Hematopoietic multipotent progenitor cell treated with erythropoietin and hydrocortisone succinate and interleukin-3 and kit ligand, for 17 days (in vitro differentiated cells): ENCODE measurements around the gene SPOPL.
"Not testable (repeated sequence)": the region's sequence is repeated elsewhere in the genome, so short reads cannot be mapped to it uniquely, and the experiment has no call there.

Source experiments
- DNase-seq: peaks from one replicate; pipeline ENCODE4 v3.0.0-alpha.2; 2015; ENCODE audit warnings: low spot score

SPOPL gene

DNA sequence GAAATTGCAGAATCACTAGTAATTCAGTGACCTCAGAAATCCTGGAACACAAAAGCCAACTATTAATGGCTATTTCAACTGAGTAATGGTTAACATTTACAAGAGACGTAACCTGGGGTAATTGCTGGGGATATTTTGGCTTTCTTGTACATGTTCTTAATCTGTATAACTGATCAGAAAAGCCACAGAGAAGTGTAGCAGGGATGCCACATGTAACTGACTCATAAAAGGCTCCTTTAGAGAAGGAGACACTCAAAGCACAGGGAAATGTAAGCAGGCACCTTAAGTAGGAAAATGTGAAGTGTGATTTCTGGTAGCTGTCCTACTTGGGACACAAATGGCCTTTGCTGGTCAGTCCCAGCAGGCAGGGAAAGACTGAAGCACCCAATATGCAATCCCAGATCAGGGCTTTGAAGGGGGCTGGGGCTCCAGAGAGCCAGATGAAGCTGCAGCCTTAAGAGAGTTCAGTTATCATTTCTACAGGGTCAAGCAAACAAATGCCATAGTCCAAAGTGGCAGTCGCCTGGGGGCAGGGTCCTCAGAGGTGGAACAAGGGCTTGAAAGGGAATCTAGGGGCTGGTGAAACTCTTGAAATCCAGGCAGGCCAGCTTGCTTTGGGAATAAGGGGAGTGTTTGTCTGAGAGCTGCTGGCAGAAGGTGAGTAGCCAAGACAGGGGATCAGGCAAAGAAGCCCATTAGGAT lies 7.2 kb upstream of the SPOPL start:
- no peak for DNase-seq

DNA sequence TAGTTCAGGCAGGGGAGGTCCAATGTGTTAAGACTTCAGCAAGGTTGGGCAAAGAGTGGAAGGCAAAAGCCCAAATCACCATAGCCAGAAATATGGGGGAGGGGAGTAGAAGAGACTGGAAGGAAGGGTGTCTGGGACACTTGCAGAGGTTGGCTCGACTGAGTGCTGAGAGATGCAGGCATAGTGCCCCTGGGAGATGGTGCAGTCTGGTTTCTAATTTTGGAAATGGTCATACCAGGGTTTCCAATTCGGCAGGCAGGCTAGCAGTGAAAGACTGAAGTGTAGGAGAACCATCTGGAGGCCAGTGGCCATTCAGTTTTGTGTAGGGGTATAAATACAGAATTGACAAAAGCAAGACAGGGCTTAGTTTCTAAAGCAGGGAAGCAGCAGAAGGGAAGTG lies 6.2 kb upstream of the SPOPL start:
- DNase-seq = no peak

DNA sequence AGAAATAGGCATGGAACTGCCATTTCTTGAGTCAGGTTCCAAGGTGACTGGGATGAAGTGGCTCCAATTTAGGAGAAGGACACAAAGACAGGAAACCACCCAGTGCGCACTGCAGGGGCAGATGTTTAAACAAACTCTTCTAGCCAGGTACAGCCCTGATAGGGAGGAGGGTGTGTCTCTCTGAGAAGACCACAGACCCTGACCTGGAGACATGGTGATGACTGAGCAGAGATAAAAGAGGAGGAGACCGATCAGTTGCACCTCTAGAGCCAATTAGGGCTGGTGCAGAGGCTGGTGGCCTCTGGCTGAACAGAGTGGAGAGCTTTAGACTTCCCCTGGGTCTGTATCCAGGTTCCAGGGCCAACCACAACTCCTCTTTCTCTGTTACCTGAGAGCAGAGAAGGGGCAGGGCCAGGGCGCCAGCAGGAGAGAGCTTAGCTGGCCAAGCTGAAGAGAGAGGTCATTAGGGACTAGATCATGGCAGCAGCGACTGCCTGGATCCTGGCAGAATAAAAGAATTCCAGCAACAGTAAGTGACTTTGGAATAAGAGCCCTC lies 5.4 kb upstream of the SPOPL start:
- DNase-seq = no peak

DNA sequence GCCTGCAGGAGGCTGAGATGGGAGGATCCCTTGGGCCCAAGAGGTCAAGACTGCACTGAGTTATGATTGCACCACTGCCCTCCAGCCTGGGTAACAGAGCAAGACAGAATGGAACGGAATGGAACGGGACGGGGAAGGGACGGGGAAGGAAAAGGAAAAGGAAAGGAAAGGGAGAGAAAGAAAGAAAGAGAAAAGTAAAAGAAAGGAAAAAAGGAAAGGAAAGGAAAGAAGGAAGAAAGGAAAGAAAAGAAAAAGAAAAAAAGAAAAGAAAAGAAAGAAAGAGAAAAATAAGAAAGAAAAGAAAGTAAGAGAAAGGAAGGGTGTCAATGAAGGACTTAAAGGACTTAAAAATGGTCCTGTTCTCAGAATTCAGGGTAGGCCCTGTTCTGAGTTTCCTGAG lies 4.3 kb upstream of the SPOPL start:
- DNase-seq = no peak

DNA sequence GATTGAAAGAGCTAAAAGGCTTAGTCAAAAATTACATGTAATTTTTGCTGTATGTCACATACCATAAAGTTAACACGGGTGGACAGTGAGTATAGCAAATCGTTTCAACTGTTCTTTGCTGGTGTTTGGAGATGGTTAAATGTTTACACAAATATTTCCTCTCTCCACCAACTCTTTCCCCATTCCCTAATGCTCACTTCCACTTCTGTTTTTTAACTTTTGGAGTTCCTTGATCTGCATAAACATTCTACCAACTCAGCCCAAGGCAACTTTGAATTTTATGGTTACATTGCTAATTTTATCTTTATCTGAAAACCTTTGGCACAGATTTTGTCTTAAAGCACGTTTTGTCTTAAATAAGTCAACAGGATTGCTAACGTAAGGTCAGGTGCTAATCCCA lies 1.9 kb upstream of the SPOPL start:
- DNase-seq = no peak

DNA sequence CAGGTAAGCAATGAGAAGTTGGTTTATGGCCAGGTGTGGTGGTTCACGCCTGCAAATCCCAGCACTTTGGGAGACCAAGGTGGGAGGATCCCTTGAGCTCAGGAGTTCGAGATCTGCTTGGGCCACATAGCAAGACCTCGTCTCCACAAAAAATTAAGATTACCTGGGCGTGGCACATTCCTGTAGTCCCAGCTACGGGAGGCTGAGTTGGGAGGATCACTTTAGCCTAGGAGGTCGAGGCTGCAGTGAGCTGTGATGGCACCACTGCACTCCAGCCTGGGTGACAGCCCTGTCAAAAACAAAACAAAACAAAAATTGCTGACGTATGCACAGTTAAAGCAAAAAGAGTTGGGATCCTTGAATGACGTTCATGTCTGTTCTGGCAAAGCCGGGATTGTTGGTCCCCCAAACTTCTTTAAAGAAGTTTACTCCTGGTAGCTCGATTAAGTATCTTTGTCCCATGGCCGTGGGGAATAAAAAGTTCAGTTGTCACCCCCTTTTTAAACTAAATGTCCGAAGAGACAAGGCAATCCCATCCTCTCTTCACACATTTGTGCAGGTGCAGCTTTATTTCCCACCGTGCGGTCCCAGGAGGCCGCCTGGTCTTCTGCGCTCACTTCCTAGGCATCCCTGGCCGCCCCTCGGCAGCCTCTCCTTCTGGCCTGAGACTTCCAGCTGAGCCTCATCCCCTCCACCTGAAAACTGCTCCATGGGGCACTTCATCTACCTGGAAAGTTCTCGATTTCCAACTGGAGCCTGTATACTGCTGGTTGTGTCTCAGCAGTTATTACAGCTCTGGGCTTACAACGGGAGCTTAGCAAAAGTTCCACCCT lies 762 bp upstream of the SPOPL start:
- no peak for DNase-seq

DNA sequence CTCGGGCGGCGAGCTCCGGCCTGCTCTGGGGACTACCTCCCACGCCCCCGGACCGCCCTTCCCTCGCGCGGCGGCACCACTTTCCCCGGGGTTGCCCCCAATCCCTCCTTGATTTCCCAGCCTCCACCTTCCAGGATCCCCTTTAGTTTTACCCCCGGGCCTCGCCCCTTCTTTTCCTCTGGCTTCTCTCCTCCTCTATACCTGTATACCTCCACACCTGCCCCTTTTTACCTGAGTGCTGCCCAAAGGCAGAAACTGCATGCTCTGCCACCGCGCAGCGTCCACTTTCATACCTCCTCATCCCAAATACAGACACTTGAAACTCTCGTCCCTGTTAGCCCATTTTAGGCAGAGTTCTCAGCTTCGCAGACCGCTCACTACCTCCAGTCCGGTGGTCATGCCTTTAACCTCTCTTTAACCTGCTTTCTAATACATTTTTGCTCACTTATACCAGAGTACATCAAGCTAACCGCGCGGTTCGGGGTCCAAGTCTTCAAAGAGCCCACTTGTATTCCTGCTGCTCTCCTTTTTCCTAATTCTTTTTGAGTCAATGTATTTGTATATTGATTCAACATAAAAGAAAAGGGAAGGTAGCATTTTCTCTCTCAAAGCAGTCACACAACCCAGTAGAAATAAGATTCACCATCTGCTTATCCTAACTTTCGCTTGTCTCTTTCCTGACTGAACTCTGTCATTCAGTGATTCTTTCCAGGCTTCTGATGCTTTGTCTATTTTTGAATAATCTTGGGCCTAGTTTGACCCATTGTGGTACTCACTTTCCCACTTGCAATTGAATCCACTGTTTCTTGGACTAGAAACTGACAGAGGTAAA lies 901 bp downstream of the SPOPL start:
- DNase-seq = no peak

DNA sequence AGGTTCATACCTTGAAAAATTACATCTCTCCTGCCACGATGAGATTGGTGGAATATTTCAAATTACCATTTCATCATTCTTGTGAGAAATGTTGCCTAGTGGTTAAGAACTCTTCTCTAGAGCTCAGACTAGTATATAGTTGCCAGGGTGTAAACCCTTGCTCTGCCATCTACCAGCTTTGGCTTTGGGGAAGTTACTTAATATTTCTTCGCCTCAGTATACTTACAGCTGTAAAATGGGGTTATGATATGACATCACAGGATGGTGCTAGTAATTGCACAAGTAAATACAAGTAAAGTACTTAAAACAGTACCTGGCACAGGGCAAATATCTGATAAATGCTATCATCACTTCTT lies 1.5 kb downstream of the SPOPL start:
- peak; percentile 35 for DNase-seq

DNA sequence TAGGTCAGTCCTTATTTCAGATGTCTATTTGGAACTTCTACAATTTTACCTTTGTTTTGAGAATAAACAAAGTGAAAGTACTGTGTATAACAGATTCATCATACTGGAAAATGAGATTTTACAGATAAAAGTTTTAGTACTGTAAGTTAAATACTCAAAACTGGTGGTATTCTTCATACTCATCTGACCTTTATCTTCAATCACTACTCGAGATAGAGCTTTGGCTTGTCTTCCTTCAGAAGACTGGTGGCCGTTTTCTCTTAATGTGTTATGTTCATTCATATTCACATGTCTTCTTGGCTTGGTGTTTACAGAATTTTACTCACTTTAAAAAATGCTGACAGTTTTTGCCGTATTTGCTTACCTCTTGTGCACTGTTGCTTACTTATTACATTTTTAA lies 2.1 kb downstream of the SPOPL start:
- peak; percentile 22 for DNase-seq

DNA sequence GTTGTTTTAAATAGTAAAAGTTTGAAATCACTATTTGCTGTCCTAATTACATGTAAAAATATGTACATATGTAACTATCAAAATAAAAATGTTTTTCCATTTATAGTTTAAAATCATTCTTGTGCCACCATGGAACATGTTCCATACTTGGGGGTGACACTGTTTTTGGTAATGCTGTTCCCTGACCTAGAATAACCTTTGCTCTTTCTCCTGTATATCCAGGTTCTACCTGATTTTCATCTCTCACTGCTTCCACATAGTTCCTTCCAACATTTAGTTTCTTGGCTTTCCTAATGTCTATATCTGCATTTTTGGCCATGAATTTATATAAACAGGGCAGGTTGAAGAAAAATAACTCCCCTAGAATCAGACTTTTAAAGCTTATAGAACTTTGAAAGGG lies 2.5 kb downstream of the SPOPL start:
- no peak for DNase-seq

DNA sequence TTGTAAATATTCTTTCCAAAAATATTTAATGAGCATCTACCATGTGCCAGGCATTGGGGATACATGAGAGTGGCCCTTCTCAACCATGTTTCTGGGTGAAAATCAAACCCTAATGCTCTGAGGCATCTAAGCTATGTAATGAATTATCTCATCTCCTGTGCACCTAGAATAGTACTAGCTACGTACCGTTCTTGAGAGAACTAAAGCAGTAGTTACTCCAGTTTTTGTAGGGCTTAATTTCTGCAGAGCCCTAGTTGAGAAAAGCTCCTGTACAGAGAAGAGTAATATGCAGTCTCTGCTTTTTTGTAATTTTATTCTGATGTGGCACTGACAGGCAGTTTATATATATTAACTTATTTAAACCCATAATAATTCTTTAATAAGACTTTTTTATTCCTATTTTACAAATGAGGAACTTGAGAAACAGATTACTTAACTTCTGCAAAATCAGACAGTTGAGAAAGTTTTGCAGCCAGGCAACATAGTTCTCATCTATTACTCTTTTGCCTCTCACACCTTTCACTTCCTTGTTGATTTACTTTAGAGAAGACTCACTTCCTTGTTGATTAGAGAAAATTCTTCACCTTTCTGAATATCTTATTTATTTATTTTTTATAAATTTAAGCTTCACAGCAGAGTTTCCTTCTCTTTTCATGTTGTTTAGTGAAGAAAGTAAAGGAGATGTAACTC lies 3.1 kb downstream of the SPOPL start:
- no peak for DNase-seq

DNA sequence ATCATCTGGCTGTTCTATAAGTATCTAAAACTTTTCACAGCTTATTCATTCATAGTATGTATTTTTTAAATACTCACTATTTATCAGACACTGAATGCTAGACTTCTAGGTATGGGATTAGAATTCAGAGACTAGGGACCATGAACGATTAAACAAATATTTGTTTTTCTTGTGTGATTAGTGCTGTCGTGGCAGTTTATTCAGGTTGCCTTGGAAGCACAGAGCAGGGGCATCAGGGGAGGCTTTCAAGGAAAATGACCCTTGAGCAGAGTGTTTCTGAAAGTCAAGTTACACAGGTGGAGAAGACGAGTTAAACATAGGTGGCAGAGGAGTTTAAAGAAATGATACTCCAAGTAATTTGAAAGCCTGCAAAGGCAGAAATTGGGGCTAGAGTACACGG lies 5.7 kb downstream of the SPOPL start:
- no peak for DNase-seq

DNA sequence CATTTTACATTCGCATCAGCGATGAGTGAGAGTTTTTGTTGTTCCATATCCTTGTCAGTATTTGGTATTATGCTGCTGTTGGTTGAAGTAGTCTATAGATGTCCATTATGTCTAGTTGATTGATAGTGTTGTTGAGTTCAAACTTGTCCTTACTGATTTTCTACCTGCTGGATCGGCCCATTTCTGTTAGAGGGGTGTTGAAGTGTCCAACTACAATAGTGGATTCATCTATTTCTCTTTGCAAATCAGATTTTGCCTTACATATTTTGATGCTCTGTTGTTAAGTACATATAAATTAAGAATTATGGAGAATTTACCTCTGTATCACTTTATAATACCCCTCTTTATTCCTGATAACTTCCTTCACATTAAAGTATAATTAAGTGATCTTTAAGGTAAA lies 8.7 kb downstream of the SPOPL start:
- no peak for DNase-seq

DNA sequence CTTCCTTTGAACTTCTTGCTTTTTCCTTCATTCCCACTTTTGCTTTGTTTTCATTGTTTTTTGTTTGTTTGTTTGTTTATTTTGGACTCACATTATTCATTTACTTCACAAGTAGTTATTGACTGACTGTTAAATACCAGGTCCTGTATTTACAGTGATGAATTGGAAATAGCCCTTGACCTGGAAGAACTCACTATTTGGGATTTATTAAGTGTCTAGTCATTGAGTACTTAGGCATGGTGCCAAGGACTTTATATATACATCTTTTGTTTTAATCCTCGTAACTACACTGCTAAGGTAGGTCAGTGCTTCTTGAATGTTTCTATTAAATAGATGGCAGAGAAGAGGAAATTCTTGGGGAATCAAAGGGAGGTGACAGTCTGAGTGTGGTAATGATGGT lies 11.1 kb downstream of the SPOPL start:
- no peak for DNase-seq

DNA sequence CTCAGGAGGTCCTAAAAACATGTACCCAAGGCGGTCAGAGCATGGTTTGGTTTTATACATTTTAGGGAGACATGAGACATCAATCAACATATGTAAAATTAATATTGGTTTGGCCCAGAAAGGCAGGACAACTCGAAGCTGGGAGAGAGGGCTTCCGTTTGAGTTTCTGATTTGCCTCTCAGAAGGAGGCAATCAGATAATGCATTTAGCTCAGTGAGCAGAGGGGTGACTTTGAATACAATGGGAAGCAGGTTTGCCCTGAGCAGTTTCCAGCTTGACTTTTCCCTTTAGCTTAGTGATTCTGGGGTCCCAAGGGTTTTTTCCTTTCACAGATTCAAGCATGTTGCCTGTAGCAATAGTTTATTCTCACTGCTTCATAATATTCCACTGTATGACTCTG lies 12.6 kb downstream of the SPOPL start:
- DNase-seq = no peak

DNA sequence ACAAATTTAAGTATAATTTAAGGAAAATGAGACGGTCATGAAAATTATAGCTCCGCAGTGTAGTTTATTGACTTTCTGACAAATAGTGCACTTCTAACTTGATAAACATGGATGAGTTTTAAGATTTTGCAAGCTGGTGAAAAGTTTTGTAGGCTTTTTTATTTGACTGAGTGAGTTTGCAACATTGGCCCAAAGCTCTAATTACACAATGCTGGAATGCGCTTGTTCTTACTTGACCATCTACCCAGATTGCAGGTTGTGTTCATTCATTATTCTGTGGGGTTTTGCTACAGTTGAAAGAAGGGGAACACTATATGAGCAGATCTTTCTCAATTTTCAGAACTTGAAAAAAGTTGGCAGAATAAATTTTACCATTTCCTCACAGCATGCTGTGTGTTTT lies 13.5 kb downstream of the SPOPL start:
- no peak for DNase-seq

DNA sequence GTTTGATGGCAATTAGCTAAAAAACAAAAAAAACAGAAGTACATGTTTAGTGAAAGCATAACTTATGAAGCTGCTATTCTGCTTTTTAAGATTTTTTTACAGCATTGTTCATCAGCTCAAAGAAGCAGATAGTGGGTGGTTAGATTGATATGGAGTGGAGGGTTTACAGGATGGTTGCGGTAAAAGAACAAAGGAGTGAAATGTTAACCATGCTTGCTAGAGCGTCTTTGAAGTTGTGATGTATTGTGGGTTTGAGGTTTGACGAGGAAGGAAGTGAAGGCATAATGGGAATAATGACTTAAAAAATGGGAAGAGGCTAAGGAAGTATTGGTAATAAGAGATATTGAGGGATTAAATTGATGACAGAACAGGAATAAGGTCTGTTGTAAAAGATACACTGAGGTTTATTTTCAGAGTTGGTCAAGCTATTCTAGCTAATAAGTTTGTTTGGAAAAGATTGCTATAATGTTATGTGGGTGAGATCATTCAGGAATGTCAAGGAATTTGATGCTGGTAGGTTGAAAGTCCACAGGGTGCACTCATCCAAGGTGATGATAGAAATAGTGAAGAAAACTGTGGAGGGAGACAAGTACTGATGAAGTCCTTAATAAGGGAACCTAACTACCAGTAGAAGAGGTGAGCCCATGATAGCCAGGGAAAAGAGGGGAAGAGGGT lies 14.6 kb downstream of the SPOPL start:
- no peak for DNase-seq

DNA sequence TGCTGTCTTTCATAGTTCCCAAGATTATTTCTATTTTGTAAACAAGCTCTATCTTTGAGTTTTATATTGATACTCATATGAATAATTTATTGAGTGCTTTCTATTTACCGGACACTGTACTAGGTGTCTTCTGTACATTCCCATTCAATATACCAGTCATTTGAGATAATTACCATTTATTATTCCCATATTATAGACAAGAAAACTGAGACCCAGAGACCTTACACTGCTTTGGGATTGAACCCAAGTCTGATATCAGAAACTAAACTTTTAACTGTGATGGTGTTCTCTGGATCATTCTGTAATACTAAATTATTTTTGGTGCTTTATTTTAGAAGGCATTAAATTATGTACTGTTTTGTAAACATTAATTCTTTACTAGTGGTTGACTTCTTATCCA lies 17.3 kb downstream of the SPOPL start:
- no peak for DNase-seq

DNA sequence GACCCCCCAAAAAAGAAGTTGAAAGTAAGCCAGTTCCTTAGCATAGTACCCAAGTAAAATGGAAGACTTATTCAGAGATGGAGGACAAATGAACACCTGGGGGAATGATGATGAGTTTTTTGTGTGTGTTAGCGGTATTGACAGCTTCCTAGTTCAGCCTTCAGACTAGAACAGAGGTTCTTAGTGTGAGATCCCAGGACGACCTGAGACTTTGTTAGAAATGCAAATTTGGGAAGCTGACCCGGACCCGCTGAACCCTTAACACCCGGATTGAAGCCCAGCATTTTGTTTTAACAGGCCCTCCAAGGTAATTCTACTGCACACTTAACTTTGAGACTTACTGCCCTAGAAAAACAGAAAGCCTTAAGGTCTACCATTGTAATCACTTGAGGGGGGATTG lies 20.3 kb downstream of the SPOPL start:
- DNase-seq = no peak

DNA sequence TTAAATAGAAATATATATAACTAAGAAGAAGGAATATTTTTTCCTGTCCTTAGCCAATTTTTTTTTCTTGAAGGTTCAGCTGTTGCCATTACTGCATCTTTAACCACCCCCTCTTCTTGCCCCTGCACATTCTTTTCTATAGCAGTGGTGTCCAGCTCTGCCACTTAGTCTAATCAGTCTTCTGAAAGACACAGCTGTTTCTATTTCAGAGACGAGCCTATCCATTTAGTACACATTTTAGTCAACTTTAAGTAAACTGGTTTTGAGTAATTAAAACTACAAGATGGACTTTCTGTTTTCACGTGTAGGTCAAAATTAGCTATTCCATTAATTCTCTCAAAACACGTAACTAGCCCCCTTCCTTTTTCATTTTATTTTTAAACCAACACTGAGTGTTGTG lies 21.0 kb downstream of the SPOPL start:
- no peak for DNase-seq

DNA sequence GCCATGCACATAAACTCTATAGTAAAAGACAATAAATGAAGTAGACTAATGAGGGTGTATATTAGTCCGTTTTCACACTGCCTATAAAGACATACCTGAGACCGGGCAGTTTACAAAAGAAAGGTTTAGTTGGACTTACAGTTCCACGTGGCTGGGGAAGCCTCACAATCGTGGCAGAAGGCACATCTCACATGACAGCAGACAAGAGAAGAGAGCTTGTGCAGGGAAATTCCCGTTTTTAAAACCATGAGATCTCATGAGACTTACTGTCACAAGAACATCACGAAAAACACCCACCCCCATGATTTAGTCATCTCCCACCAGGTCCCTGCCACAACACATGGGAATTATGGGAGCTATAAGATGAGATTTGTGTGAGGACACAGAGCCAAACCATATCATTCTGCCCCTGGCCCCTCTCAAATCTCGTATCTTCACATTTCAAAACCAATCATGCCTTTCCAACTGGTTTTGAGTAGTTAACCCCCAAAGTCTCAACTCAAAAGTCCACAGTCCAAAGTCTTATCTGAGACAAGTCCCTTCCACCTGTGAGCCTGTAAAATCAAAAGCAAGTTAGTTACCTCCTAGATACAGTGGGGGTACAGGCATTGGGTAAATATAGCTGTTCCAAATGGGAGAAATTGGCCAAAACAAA lies 21.6 kb downstream of the SPOPL start:
- DNase-seq = not testable (repeated sequence)
